GM21576 (cell line): ENCODE results near the gene PRSS3.
"Not testable (repeated sequence)": the region's sequence is repeated elsewhere in the genome, so short reads cannot be mapped to it uniquely, and the experiment has no call there.

ENCODE experiments used
- ATAC-seq: cut with Tn5 transposase; IDR thresholded peaks from one replicate; pipeline ENCODE4 v1.9.1; 2021; ENCODE audit warnings: mild to moderate bottlenecking, moderate library complexity; ENCODE audit not compliant: unreplicated experiment

Gene PRSS3

DNA sequence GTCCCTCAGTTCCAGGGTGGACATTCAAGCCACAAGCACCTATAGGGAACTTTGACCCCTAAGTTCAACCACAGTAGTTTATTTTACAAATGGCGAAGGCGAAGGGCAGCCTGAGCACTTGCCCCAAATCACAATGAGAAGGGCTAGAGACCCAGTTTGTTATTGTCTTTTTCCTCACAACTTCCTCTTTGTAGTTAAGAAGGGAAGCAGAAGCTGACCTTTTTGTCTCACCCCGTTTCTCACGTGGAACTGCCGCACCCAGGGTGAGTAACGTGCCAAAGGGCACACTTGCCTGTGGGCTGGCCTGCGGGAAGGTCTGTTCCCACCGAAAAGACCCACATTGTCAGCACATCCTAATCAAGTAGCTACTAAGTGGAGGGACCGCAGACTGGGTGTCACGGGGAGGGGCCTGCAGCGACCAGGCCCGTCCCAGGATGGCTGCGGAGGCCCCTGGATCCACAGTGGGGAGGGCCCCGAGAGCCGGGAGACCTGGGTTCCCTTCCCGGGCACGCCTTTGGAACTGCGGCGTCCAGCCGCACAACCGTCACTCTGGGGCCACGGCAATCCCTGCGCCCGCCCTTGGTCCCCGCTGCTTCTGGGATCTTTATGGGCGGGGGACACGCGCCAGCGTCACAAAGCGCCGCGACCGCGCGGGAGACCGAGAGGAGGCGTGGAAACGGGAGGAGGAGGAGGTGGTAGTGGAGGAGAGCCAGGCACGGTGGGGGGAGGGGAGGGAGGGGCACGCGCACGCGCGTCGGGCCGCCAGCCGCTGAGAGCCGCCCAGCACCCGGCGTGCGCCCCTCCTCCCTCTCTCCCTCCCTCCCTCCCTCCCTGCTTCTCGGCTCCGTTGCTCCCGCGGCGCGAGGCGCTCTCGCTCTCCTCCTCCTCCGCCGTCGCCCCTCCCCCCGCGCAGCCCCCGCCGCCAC is 21.2 kb downstream of the PRSS3 start, which contains the start of gene UBE2R2:
UBE2R2 (plus strand) TSS at position 834 of the 926 bp plus-strand sequence. CDS start 598 bp downstream, outside the sequence.
- ATAC-seq, result peak; percentile 53

DNA sequence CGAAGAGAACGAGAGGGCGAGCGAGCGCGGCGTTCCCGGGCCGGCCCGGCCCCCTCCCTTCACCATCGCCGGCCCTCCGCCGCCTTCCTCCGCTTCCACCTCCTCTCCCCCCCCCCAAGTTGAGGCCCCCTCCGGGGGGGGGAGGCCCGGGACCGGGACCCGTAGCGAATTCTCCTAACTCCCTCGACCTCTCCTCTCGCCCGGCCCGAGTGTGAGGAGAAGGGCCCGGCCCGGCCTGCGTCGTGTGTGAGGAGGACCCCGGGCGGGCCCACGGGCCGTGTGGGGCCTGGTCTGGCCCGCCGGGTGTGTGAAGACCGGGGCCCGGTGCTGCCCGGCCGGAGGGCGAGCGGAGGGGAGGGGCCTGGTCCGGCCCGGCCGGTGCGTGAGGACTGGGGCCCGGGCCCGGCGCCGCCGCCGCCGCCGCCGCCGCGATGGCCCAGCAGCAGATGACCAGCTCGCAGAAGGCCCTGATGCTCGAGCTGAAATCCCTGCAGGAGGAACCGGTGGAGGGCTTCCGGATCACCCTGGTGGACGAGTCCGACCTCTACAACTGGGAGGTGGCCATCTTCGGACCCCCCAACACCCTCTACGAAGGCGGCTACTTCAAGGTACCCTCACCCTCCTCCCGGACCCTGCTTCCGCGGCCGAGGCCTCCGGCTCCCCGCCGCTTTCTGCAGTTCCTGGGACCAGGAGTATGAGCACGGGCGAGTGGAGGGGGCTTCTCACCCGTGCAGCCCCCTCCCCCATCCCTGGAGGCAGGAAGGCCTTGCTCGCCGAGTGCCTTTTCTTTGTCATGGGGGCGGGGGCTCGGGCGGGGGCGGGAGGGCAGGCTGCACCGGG is 22.2 kb downstream of the PRSS3 start:
- peak; percentile 3 for ATAC-seq

DNA sequence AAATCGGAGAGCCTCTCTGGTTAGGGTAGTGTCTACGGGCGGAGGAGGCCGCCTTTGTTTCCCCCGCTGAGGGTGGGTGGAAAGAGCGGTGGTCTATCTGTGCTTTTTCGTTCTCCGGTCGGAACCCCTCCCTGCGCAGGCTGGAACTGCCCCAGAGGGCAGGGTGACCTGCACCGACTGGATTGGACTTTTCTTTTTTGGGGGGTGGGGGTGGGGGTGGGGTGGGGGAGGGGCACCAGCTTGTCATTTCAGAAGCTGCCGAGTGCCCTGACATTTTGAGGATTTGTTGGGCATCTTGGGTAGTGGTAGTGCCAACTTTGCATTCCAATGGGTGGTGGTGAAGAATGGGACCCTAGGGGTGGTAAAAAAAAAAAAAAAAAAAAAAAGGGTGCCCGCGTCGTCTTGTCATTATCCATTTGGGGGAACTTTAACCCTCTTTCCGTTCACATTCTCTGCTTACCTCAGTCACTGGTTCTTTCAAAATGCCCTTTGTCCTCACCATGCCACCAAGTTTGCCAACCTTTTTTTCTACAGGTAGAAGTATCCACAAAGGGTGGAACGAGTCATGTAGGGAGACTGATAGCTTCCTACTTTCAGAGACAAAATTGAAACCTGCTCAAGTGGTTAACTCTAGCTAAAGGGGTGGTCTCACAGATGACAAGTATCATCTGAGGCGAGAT is 22.9 kb downstream of the PRSS3 start:
- ATAC-seq, result no peak

DNA sequence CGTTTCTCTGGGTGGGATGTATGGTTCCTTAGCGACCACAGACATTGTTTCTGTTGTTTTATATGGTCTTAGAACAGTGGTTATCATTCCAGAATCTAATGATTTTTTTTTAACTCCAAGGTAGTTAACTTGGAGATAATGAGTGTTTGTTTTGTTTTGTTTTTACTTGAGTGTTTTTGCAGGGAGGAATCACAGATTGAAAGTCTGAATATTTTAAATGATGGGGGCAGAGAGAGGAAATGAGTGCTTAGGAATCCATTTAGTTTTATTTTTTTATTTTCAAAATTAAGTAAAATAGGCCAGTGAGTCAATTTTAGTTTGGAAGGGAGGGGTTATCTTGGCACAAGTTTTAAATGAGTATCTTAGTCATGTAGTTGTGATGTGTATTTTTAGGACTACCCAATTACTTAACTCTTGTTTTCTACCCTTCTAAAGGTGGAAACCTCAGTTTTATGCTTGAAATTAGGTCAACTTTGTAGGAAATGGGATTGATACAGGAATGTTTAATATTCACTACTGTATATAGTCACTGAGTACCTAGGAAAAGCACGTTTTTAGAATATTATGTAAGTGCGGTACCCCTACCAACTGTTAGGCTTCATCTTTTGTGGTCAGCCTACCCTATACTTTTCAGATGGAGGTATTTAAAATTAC is 23.6 kb downstream of the PRSS3 start:
- ATAC-seq, result no peak

DNA sequence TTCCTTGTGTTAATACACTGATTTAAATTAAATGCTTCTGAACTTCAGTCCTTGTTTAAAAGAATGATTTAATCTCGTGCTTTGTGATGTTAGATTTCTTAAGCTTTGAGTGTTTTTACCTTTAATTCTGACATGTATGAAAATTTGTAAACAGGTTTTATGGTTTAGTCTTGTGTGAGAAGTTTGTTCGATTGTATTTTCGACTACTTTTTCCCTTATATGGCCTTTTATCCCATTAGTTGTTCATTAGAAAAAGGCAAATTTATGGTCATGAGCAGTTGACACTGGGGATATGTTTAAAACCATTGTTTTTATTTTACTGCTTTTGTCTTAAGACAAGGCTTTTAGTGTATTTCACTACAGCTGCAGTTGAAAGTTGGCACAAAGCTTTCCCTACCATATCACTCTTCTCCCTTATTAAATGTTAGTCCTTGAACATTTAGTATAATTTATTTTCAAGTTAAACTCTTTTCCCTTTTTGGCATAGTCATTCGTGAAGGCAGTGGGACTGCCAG is 24.9 kb downstream of the PRSS3 start:
- ATAC-seq, result no peak

DNA sequence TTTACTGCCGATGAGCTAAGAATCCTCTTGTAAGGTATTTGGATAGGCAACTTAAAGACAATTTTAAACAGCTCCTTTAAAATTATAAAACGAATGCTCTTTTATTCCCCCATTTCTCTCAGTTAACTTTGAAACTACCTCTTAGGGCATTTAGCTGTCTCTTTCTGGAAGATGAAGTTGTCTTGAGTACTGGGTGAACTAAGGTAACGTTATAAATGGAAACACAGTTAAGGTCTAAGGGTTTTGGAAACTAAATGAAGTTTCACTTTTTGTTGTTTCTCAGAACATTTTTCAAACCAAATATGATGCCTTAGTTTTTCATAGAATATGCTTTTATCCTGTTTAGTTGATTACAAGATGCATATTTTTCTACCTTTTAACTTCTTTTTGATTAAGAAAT is 28.4 kb downstream of the PRSS3 start:
- ATAC-seq, result no peak

DNA sequence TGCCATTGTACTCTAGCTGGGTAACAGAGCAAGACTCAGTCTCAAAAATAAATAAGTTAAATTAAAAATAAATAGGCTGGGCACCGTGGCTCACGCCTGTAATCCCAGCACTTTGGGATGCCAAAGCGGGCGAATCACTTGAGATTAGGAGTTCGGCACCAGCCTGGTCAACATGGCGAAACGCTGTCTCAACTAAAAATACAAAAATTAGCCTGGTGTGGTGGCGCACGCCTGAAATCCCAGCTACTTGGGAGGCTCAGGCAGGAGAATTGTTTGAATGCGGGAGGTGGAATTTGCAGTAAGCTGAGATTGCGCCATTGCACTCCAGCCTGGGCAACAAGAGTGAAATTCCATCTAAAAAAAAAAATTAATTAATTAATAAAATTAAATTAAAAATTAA is 31.9 kb downstream of the PRSS3 start:
- ATAC-seq, result not testable (repeated sequence)

DNA sequence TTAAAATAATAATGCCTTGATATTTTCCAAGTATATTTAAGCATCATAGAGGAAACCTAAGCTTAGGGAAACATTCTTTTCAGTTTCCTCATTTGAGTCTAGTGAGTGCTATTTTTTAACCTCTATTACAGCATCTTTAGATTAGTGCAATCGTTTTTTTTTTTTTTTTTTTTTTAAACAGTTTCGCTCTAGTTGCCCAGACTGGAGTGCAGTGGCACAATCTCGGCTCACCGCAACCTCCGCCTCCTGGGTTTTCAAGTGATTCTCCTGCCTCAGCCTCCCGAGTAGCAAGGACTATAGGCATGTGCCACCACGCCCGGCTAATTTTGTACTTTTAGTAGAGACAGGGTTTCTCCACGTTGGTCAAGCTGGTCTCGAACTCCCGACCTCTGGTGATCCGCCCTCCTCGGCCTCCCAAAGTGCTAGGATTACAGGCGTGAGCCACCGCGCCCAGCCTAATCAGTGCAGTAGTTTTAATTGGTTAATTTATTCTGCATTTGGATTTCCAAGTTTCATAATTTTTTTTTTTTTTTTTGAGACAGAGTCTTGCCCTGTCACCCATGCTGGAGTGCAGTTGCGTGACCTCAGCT is 34.4 kb downstream of the PRSS3 start:
- not testable (repeated sequence) for ATAC-seq

DNA sequence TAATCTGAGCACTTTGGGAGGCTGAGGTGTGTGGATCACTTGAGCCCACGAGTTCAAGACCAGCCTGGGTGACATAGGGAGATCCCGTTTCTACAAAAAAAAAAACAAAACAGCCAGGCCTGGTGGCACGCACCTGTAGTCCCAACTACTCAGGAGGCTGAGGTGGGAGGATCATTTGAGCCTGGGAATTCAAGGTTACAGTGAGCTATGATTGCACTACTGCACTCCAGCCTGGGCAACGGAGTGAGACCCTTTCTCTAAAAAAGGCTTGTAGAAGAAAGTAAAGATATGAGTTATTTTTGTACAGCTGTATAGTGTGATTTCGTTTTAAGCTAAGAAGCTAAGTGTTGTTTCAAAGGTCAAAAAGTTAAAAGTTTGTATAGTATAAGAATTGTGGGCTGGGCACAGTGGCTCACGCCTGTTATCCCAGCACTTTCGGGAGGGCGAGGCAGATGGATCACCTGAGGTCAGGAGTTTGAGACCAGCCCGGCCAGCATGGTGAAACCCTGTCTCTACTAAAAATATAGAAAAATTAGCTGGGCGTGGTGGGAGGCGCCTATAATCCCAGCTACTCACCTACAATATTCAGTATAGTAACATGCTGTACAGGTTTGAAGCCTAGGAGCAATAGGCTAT is 40.4 kb downstream of the PRSS3 start:
- ATAC-seq, result no peak

DNA sequence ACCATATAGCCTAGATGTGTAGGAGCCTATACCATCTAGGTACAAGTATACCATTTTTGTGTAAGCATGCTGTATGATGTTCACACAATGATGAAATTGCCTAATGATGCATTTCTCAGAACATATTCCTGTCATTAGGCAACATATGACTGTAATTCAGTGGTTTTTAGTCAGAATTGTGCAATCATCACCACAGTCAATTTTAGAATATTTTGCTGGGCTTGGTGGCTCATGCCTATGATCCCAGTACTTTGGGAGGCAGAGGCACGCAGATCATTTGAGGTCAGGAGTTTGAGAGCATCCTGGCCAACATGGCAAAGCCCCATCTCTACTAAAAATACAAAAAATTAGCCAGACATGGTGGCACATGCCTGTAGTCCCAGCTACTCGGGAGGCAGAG is 40.9 kb downstream of the PRSS3 start:
- not testable (repeated sequence) for ATAC-seq

DNA sequence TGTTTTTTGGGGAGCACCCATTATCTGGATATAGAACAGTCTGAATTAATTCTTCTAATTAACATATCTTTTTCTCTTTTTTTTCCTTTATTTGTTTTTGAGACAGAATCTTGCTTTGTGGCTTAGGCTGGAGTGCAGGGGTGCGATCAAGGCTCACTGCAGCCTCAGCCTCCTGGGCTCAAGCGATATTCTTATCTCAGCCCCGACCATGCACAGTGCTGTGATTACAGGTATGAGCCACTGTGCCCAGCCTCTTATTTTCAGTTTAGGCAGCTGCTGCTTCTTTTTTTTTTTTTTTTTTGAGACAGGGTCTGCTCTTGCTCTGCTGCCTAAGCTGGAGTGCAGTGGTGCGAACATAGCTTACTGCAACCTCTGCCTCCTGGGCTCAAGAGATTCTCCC is 41.8 kb downstream of the PRSS3 start:
- ATAC-seq, result no peak

DNA sequence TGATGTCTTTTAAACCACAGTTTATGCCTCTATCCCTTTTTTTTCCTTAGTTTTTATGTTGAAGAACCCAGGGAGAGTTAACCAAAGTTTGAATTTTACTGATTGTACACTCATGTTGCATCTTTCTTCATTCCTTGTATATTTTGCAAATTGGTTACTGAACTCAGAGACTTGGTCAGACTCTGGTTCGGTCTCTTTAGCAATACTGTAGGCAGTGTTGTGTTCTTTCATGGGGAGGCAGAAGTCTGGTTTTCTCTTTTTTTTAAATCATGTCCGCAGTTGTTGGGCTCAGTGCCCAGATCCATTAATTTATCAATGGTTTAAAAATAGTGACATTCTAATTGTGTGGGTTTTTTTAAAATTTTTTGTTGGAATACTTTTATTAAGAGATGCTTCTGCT is 45.0 kb downstream of the PRSS3 start:
- ATAC-seq, result no peak

DNA sequence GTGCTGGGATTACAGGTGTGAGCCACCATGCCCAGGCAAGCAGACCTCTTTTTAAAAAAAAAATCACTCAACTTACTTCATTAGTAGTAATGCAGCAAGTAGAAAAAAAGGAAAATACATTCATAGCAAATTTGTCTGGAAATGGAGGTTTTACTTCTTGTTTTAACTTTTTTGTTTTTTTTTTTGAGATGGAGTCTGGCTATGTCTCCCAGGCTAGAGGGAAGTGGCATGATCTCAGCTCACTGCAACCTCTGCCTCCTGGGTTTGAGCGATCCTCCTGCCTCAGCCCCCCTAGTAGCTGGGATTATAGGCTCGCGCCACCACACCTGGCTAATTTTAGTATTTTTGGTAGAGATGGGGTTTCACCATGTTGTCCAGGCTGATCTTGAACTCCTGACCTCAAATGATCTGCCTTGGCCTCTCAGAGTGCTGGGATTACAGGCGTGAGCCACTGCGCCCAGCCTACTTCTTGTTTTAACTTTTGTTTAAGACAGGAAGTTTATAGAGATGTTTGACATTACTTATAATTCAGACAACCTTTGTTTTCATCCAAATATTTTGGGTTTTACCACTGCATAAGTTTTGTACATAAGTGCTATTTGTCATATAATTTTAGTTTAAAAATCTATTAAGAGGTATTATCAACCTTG is 48.1 kb downstream of the PRSS3 start:
- no peak for ATAC-seq

DNA sequence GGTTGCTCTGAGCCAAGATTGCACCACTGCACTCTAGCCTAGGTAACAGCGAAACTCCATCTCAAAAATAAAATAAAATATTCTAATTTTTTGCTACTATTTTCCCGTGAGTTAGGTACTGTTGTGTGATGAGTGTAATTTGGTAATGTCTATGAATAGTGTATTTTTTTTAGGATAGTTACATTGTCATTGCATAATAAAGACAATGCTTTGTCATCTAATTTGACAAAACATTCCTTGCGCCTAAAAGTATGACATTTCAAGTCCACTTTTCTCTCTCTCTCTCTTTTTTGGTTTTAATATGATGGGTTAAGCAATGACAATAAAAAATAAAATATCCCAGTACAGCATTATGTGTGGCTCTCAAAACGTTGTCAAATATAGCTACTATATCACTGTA is 50.9 kb downstream of the PRSS3 start:
- ATAC-seq, result no peak

DNA sequence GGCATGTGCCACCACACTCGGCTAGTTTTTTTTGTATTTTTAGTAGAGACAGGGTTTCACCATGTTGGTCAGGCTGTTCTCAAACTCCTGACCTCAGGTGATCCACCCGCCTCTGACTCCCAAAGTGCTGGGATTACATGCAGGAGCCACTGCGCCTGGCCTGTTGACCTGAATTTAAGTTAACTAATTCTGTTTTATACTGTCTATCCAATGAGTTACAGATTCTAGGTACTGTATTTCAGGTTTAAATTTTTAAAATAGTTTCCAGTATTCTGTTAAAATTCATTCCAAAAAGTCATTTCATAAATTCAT is 52.5 kb downstream of the PRSS3 start:
- not testable (repeated sequence) for ATAC-seq
